ENCODE measurements around the gene HDAC9. TPM values are rescaled to one million over a fixed set of nuclear protein-coding genes. Genes with fewer than 3 reads are reported as not detected.

The HDAC9 gene
- polyA plus RNA-seq, 1 of the 3 experiments (the other 2 are of a cell fraction), result 11.6 TPM

DNA sequence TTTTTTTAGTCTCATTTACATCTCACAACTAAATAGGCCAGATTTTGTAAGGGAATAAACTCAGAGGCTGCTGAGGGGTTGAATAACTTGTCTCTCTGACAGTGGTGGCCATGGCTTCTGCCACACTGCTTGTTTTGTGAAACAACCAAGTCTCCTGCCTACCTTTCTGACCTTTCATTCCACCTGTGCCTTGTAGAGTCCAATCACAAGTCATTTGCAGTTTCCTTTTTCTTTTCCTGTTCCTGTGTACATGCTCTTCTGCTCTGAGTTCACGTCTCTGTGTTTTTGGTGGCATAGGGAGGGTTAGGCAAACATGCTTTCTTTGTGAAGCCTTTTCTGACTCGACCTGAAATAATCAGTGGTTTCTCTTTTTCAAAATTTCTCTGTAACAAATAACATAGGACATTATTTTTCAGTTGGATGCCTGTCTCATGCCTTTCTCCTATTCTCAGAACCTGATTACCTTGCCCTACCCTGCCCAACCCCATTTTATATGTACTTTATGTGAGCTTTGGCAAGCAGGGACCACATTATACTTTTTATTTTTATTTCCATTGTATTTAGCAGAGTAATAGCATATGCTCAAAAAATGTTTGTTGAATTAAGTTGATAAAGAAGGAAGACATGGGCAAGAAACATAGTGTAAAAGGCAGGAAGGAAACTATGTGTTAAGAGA is 81.7 kb downstream of the HDAC9 start:
- Histone ChIP-seq H4K20me1 (ENCODE audit: insufficient read depth) (no peaks in the 10 kb centered on the region), H3K27ac (ENCODE audit: low read depth in 2 of 2, low read length in 1 of 2) (no peak overlapping the region), H3K9ac (no peak overlapping the region), H3K79me2 (ENCODE audit: insufficient read depth) (peaks cover 9% of the 10 kb centered on the region; the same call in 1 of the 2 replicates), H3K27me3 (ENCODE audit: insufficient read depth) (no peaks in the 10 kb centered on the region), H3K9me2 (no peaks in the 10 kb centered on the region), H3K4me2 (no peak overlapping the region), H2AFZ (ENCODE audit: low read depth) (no peak overlapping the region), H3K4me1 (ENCODE audit: control insufficient read depth in 1 of 2, insufficient read depth in 2 of 2, low read depth in 1 of 2, low read length in 1 of 2) (peaks cover 9 to 16% of the 10 kb centered on the region in 2 experiments; a peak in 3 of 4 replicates), H3K36me3 (replicated peaks in 1 of 2; ENCODE audit: control insufficient read depth in 1 of 2, insufficient read depth in 2 of 2, low read length in 1 of 2) (peaks cover 0 to 14% of the 10 kb centered on the region in 2 experiments), H3K4me3 (ENCODE audit: low read depth in 2 of 2, low read length in 1 of 2) (no peak overlapping the region), H3F3A (replicated peaks; ENCODE audit: insufficient read depth) (peaks cover 20% of the 10 kb centered on the region), H3K9me3 (no peaks in the 10 kb centered on the region)
- POLR2A ChIA-PET, result no interaction called here
- no peak for DNase-seq
- 83% methylated on average over 2 of the region's 2 CpGs for WGBS (ENCODE audit: low lambda C conversion rate)
- no peak for TF ChIP-seq POLR2AphosphoS5 (IDR thresholded peaks at IDR 0.05; ENCODE audit: low read depth, low read length)
- TF ChIP-seq FOSL2 (IDR thresholded peaks at IDR 0.05; ENCODE audit: borderline replicate concordance, low read depth), result no peak
- TF ChIP-seq, protein P1, sequence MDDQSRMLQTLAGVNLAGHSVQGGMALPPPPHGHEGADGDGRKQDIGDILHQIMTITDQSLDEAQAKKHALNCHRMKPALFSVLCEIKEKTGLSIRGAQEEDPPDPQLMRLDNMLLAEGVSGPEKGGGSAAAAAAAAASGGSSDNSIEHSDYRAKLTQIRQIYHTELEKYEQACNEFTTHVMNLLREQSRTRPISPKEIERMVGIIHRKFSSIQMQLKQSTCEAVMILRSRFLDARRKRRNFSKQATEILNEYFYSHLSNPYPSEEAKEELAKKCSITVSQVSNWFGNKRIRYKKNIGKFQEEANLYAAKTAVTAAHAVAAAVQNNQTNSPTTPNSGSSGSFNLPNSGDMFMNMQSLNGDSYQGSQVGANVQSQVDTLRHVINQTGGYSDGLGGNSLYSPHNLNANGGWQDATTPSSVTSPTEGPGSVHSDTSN (IDR thresholded peaks at IDR 0.05), result no peak
- TF ChIP-seq, protein P2, sequence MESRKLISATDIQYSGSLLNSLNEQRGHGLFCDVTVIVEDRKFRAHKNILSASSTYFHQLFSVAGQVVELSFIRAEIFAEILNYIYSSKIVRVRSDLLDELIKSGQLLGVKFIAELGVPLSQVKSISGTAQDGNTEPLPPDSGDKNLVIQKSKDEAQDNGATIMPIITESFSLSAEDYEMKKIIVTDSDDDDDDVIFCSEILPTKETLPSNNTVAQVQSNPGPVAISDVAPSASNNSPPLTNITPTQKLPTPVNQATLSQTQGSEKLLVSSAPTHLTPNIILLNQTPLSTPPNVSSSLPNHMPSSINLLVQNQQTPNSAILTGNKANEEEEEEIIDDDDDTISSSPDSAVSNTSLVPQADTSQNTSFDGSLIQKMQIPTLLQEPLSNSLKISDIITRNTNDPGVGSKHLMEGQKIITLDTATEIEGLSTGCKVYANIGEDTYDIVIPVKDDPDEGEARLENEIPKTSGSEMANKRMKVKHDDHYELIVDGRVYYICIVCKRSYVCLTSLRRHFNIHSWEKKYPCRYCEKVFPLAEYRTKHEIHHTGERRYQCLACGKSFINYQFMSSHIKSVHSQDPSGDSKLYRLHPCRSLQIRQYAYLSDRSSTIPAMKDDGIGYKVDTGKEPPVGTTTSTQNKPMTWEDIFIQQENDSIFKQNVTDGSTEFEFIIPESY (IDR thresholded peaks at IDR 0.05; ENCODE audit: borderline replicate concordance, low read depth), result no peak
- TF ChIP-seq, protein P3, sequence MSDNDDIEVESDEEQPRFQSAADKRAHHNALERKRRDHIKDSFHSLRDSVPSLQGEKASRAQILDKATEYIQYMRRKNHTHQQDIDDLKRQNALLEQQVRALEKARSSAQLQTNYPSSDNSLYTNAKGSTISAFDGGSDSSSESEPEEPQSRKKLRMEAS (IDR thresholded peaks at IDR 0.05; ENCODE audit: low read depth), result no peak
- TF ChIP-seq SIN3A (IDR thresholded peaks at IDR 0.05; ENCODE audit: borderline replicate concordance, low read depth, low read length), result no peak
- TF ChIP-seq, protein P4, sequence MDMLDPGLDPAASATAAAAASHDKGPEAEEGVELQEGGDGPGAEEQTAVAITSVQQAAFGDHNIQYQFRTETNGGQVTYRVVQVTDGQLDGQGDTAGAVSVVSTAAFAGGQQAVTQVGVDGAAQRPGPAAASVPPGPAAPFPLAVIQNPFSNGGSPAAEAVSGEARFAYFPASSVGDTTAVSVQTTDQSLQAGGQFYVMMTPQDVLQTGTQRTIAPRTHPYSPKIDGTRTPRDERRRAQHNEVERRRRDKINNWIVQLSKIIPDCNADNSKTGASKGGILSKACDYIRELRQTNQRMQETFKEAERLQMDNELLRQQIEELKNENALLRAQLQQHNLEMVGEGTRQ (IDR thresholded peaks at IDR 0.05; ENCODE audit: borderline replicate concordance, low read depth, low read length), result no peak
- TF ChIP-seq CHD2 (IDR thresholded peaks at IDR 0.05; ENCODE audit: low read length, partially characterized antibody), result no peak
- TF ChIP-seq, protein P5, sequence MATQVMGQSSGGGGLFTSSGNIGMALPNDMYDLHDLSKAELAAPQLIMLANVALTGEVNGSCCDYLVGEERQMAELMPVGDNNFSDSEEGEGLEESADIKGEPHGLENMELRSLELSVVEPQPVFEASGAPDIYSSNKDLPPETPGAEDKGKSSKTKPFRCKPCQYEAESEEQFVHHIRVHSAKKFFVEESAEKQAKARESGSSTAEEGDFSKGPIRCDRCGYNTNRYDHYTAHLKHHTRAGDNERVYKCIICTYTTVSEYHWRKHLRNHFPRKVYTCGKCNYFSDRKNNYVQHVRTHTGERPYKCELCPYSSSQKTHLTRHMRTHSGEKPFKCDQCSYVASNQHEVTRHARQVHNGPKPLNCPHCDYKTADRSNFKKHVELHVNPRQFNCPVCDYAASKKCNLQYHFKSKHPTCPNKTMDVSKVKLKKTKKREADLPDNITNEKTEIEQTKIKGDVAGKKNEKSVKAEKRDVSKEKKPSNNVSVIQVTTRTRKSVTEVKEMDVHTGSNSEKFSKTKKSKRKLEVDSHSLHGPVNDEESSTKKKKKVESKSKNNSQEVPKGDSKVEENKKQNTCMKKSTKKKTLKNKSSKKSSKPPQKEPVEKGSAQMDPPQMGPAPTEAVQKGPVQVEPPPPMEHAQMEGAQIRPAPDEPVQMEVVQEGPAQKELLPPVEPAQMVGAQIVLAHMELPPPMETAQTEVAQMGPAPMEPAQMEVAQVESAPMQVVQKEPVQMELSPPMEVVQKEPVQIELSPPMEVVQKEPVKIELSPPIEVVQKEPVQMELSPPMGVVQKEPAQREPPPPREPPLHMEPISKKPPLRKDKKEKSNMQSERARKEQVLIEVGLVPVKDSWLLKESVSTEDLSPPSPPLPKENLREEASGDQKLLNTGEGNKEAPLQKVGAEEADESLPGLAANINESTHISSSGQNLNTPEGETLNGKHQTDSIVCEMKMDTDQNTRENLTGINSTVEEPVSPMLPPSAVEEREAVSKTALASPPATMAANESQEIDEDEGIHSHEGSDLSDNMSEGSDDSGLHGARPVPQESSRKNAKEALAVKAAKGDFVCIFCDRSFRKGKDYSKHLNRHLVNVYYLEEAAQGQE (IDR thresholded peaks at IDR 0.05; ENCODE audit: low read depth, low read length), result no peak
- no peak for TF ChIP-seq RCOR1 (IDR thresholded peaks at IDR 0.05; ENCODE audit: low read length)
- TF ChIP-seq TCF12 (IDR thresholded peaks at IDR 0.05), result no peak
- TF ChIP-seq SMC3 (IDR thresholded peaks at IDR 0.05; ENCODE audit: low read depth, low read length), result no peak
- no peak for TF ChIP-seq EP300 (IDR thresholded peaks at IDR 0.05; ENCODE audit: borderline replicate concordance in 1 of 2, low read depth in 1 of 2, low read length in 1 of 2)
- TF ChIP-seq FOXM1 (IDR thresholded peaks at IDR 0.05; ENCODE audit: low read depth), result no peak
- TF ChIP-seq YY1 (IDR thresholded peaks at IDR 0.05; ENCODE audit: low read depth), result no peak
- no peak for TF ChIP-seq IRF3 (IDR thresholded peaks at IDR 0.05; ENCODE audit: low read depth, low read length)
- no peak for TF ChIP-seq GATA2 (CRISPR knock-in tag; IDR thresholded peaks at IDR 0.05)
- no peak for TF ChIP-seq JUND (IDR thresholded peaks at IDR 0.05)
- CTCF ChIA-PET, result interaction anchor here (1.0 to 21.6 kb wide), 7 partner anchors 9 to 545 kb away, joined by 3 to 495 read pairs (median 5); no protein-coding TSS in a partner anchor

All from SK-N-SH (cell line).